ENCODE results near the gene PBXIP1. TPM values are rescaled to one million over a fixed set of nuclear protein-coding genes. Genes with fewer than 3 reads are reported as not detected.
"Not testable (repeated sequence)": the region's sequence is repeated elsewhere in the genome, so short reads cannot be mapped to it uniquely, and the experiment has no call there.

PBXIP1 gene
- total RNA-seq, 1 experiment from 2014 or later: 48.1 TPM

- CTCF ChIA-PET: no interaction called here
- no peak for TF ChIP-seq CTCF (IDR thresholded peaks at IDR 0.05; ENCODE audit: unreplicated experiment)
Observed at GRCh38 chr1:154910851-154911250, 45.0 kb downstream of the PBXIP1 start.

GRCh38 chr1:154908937-154909336, 47.0 kb downstream of the PBXIP1 start:
- H3K36me3 Mint-ChIP-seq (ENCODE audit: insufficient read depth, unreplicated experiment): no peaks in the 10 kb centered on the region
- intact Hi-C loops (cut with micrococcal nuclease; ENCODE audit: unreplicated experiment): no loop called here
- BruUV-seq (replicated peaks): no TSS peak
- H3K4me3 Mint-ChIP-seq (ENCODE audit: low read depth, unreplicated experiment): no peak overlapping the region
- H3K27ac Mint-ChIP-seq (ENCODE audit: unreplicated experiment): no peak overlapping the region
- CTCF ChIA-PET: no interaction called here
- peaks cover 21% of the 10 kb centered on the region for H3K27me3 Mint-ChIP-seq (ENCODE audit: unreplicated experiment)
- peaks cover 2% of the 10 kb centered on the region for H3K9me3 Mint-ChIP-seq (ENCODE audit: low read depth, unreplicated experiment)
- peaks cover 12% of the 10 kb centered on the region for H3K4me1 Mint-ChIP-seq (ENCODE audit: low read depth, unreplicated experiment)
- no peak for TF ChIP-seq CTCF (IDR thresholded peaks at IDR 0.05; ENCODE audit: unreplicated experiment)
- DNase-seq: no peak

More at GRCh38 chr1:154910851-154911250, 45.0 kb downstream of the PBXIP1 start:
- peaks cover 2% of the 10 kb centered on the region for H3K9me3 Mint-ChIP-seq (ENCODE audit: low read depth, unreplicated experiment)
- H3K36me3 Mint-ChIP-seq (ENCODE audit: insufficient read depth, unreplicated experiment): no peaks in the 10 kb centered on the region
- peaks cover 21% of the 10 kb centered on the region for H3K27me3 Mint-ChIP-seq (ENCODE audit: unreplicated experiment)
- no peak for DNase-seq
- intact Hi-C loops (cut with micrococcal nuclease; ENCODE audit: unreplicated experiment): no loop called here
- H3K27ac Mint-ChIP-seq (ENCODE audit: unreplicated experiment): no peak overlapping the region
- no TSS peak for BruUV-seq (replicated peaks)
- no peak overlapping the region for H3K4me3 Mint-ChIP-seq (ENCODE audit: low read depth, unreplicated experiment)
- peaks cover 12% of the 10 kb centered on the region for H3K4me1 Mint-ChIP-seq (ENCODE audit: low read depth, unreplicated experiment)

GRCh38 chr1:154908129-154908528, 47.8 kb downstream of the PBXIP1 start:
- DNase-seq; intact Hi-C loops (cut with micrococcal nuclease; ENCODE audit: unreplicated experiment); BruUV-seq (replicated peaks): not testable (repeated sequence)

GRCh38 chr1:154906621-154907081, 49.2 kb downstream of the PBXIP1 start:
- H3K36me3 Mint-ChIP-seq (ENCODE audit: insufficient read depth, unreplicated experiment): no peaks in the 10 kb centered on the region
- intact Hi-C loops (cut with micrococcal nuclease; ENCODE audit: unreplicated experiment): no loop called here
- BruUV-seq (replicated peaks): no TSS peak
- H3K4me1 Mint-ChIP-seq (ENCODE audit: low read depth, unreplicated experiment): peaks cover 12% of the 10 kb centered on the region
- no peak overlapping the region for H3K4me3 Mint-ChIP-seq (ENCODE audit: low read depth, unreplicated experiment)
- CTCF ChIA-PET: interaction anchor here (0.7 to 0.9 kb wide), 2 partner anchors 30 to 110 kb away, joined by 3 read pairs; partner anchors contain the start of gene PMVK
- H3K27me3 Mint-ChIP-seq (ENCODE audit: unreplicated experiment): peaks cover 21% of the 10 kb centered on the region
- H3K9me3 Mint-ChIP-seq (ENCODE audit: low read depth, unreplicated experiment): peaks cover 2% of the 10 kb centered on the region
- TF ChIP-seq CTCF (IDR thresholded peaks at IDR 0.05; ENCODE audit: unreplicated experiment): peak; percentile 35
- H3K27ac Mint-ChIP-seq (ENCODE audit: unreplicated experiment): no peak overlapping the region
- DNase-seq: peak; percentile 30

More at GRCh38 chr1:154908129-154908528, 47.8 kb downstream of the PBXIP1 start:
- H3K36me3 Mint-ChIP-seq (ENCODE audit: insufficient read depth, unreplicated experiment); H3K27ac Mint-ChIP-seq (ENCODE audit: unreplicated experiment); CTCF ChIA-PET; H3K4me3 Mint-ChIP-seq (ENCODE audit: low read depth, unreplicated experiment); H3K9me3 Mint-ChIP-seq (ENCODE audit: low read depth, unreplicated experiment): not testable (repeated sequence)
- Mint-ChIP-seq H3K27me3 (ENCODE audit: unreplicated experiment) (peaks cover 21% of the 10 kb centered on the region), H3K4me1 (ENCODE audit: low read depth, unreplicated experiment) (peaks cover 12% of the 10 kb centered on the region)

GRCh38 chr1:154902938-154903566, 52.8 kb downstream of the PBXIP1 start:
- intact Hi-C loops (cut with micrococcal nuclease; ENCODE audit: unreplicated experiment): no loop called here
- no peaks in the 10 kb centered on the region for H3K9me3 Mint-ChIP-seq (ENCODE audit: low read depth, unreplicated experiment)
- H3K27ac Mint-ChIP-seq (ENCODE audit: unreplicated experiment): no peak overlapping the region
- no peak for DNase-seq
- TF ChIP-seq CTCF (IDR thresholded peaks at IDR 0.05; ENCODE audit: unreplicated experiment): no peak
- H3K4me1 Mint-ChIP-seq (ENCODE audit: low read depth, unreplicated experiment): peaks cover 3% of the 10 kb centered on the region
- peaks cover 28% of the 10 kb centered on the region for H3K27me3 Mint-ChIP-seq (ENCODE audit: unreplicated experiment)
- no peaks in the 10 kb centered on the region for H3K36me3 Mint-ChIP-seq (ENCODE audit: insufficient read depth, unreplicated experiment)
- no TSS peak for BruUV-seq (replicated peaks)
- CTCF ChIA-PET: interaction anchor here (0.6 to 0.7 kb wide), 2 partner anchors 49 to 271 kb away, joined by 3 read pairs; no protein-coding TSS in a partner anchor
- no peak overlapping the region for H3K4me3 Mint-ChIP-seq (ENCODE audit: low read depth, unreplicated experiment)

All from Calu3 (cell line).